NB4 (cell line): ENCODE results near the gene SPATA17.

Experiments used
- MYC ChIP-seq: IDR thresholded peaks from 2 replicates; pipeline ENCODE4 v1.6.1; 2011; ENCODE audit warnings: low read depth, low read length
- POLR2A ChIP-seq: IDR thresholded peaks from 2 replicates; pipeline ENCODE4 v1.6.1; 2011; ENCODE audit warnings: mild to moderate bottlenecking; ENCODE audit not compliant: insufficient read length; ENCODE audit errors: extremely low read depth
- TF ChIP-seq, protein P1 (sequence below): IDR thresholded peaks from one replicate; pipeline ENCODE4 v1.5.1; 2012; ENCODE audit warnings: low read depth, low read length
- TF ChIP-seq, protein P2 (sequence below): IDR thresholded peaks from 2 replicates; pipeline ENCODE4 v1.6.1; 2011; ENCODE audit warnings: low read depth, low read length

DNA sequence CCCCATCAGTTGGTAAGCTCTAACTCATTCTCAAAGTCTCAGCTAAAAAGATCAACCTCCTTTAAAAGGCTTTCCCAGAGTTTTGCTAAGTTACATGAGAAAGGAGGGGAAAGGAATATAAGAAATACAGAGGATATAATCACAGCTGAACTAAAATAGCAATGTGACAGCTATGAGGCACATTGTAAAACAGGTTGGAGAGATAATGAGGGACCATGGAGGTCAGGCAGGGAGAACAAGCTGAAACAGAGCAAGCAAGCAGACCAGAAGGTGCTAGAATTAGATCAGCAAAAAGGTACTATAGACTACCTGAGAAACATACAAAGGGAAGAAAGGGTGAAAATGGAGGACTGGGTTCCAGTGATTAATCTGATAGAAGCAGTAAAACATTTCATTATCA, 28.8 kb upstream of the SPATA17 start:
- TF ChIP-seq MYC (no peak), POLR2A (no peak)
- TF ChIP-seq, protein P1, sequence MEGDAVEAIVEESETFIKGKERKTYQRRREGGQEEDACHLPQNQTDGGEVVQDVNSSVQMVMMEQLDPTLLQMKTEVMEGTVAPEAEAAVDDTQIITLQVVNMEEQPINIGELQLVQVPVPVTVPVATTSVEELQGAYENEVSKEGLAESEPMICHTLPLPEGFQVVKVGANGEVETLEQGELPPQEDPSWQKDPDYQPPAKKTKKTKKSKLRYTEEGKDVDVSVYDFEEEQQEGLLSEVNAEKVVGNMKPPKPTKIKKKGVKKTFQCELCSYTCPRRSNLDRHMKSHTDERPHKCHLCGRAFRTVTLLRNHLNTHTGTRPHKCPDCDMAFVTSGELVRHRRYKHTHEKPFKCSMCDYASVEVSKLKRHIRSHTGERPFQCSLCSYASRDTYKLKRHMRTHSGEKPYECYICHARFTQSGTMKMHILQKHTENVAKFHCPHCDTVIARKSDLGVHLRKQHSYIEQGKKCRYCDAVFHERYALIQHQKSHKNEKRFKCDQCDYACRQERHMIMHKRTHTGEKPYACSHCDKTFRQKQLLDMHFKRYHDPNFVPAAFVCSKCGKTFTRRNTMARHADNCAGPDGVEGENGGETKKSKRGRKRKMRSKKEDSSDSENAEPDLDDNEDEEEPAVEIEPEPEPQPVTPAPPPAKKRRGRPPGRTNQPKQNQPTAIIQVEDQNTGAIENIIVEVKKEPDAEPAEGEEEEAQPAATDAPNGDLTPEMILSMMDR = no peak
- TF ChIP-seq, protein P2, sequence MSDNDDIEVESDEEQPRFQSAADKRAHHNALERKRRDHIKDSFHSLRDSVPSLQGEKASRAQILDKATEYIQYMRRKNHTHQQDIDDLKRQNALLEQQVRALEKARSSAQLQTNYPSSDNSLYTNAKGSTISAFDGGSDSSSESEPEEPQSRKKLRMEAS = no peak
